Mucosa of descending colon (tissue), 3 donors: ENCODE measurements around the gene ASB3. TPM values are rescaled to one million over a fixed set of nuclear protein-coding genes. Genes with fewer than 3 reads are reported as not detected.
"Not testable (repeated sequence)": the region's sequence is repeated elsewhere in the genome, so short reads cannot be mapped to it uniquely, and the experiment has no call there.

Source experiments
- ATAC-seq: fragments of 200-7000 bp; cut with Tn5 transposase; one replicate; pipeline ENCODE4 v1.9.1; 2020; ENCODE audit warnings: mild to moderate bottlenecking, moderate library complexity
- DNase-seq, 3 donors: peaks; one replicate each; pipeline ENCODE4 v3.0.0-alpha.2; 2020
- H3K36me3 ChIP-seq: fragments of 200-600 bp; one replicate; pipeline ENCODE4 v1.8.0; 2021; ENCODE audit warnings: low read depth, mild to moderate bottlenecking
- H3K4me1 ChIP-seq: fragments of 200-600 bp; one replicate; pipeline ENCODE4 v1.8.0; 2021; ENCODE audit warnings: low read depth, mild to moderate bottlenecking
- H3K4me3 ChIP-seq: fragments of 200-600 bp; one replicate; pipeline ENCODE4 v1.8.0; 2021; ENCODE audit warnings: mild to moderate bottlenecking
- H3K9me3 ChIP-seq: fragments of 200-600 bp; one replicate; pipeline ENCODE4 v1.8.0; 2021; ENCODE audit warnings: mild to moderate bottlenecking
- intact Hi-C, 2 donors: fragments of 100-400 bp; cut with DNase I in 1 of 2; cut with micrococcal nuclease in 1 of 2; formaldehyde crosslinking; loops; one replicate each; pipeline versions ENCODE4 v1.11.0 to v1.11.1; 2022; cut with DNase I, micrococcal nuclease
- total RNA-seq, 3 donors: library from RNA; stranded (reverse); fragmentation: NEBNext Ultra II Directional in 2 of 3; extraction: Animal tissue kit (Norgen Biotek cat#: 25700) in 2 of 3; gene quantifications; one replicate each; pipeline versions ENCODE4 v1.2.1 to v1.2.4, GENCODE V29; 2021 to 2023
- TF ChIP-seq, protein P1 (sequence below): fragments of 200-600 bp; IDR thresholded peaks from one replicate; pipeline ENCODE4 v1.8.0; 2022; ENCODE audit warnings: antibody characterized with exemption, mild to moderate bottlenecking
- donor health status: DM: no; HTN: no; CAD: no; lungs with moderate emphysema.
- donor health status: DM: no; HTN: no; CAD: no.
- donor health status: DM: no; HTN: yes; CAD: no.

The ASB3 gene
- total RNA-seq, 3 donors from 2014 or later, result 11.6 to 16.8 (median 14.9) TPM

GRCh38 chr2:53690876-53691275, 95.9 kb downstream of the ASB3 start:
- Histone ChIP-seq H3K9me3 (no peaks in the 10 kb centered on the region), H3K36me3 (no peaks in the 10 kb centered on the region), H3K4me3 (no peak overlapping the region), H3K4me1 (no peaks in the 10 kb centered on the region)
- TF ChIP-seq, protein P1, sequence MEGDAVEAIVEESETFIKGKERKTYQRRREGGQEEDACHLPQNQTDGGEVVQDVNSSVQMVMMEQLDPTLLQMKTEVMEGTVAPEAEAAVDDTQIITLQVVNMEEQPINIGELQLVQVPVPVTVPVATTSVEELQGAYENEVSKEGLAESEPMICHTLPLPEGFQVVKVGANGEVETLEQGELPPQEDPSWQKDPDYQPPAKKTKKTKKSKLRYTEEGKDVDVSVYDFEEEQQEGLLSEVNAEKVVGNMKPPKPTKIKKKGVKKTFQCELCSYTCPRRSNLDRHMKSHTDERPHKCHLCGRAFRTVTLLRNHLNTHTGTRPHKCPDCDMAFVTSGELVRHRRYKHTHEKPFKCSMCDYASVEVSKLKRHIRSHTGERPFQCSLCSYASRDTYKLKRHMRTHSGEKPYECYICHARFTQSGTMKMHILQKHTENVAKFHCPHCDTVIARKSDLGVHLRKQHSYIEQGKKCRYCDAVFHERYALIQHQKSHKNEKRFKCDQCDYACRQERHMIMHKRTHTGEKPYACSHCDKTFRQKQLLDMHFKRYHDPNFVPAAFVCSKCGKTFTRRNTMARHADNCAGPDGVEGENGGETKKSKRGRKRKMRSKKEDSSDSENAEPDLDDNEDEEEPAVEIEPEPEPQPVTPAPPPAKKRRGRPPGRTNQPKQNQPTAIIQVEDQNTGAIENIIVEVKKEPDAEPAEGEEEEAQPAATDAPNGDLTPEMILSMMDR, result no peak
- intact Hi-C loops, result no loop called here
- DNase-seq (no peak), ATAC-seq (no peak)

GRCh38 chr2:53672881-53673522, 113.8 kb downstream of the ASB3 start:
- DNase-seq (no peak), ATAC-seq (no peak)
- Histone ChIP-seq H3K4me3 (no peak overlapping the region), H3K4me1 (no peaks in the 10 kb centered on the region), H3K9me3 (no peaks in the 10 kb centered on the region), H3K36me3 (no peaks in the 10 kb centered on the region)
- TF ChIP-seq, protein P1, result no peak
- intact Hi-C loops, result no loop called here

GRCh38 chr2:53670331-53670730, 116.4 kb downstream of the ASB3 start:
- no peak for ATAC-seq
- H3K9me3 ChIP-seq, result no peaks in the 10 kb centered on the region

DNA sequence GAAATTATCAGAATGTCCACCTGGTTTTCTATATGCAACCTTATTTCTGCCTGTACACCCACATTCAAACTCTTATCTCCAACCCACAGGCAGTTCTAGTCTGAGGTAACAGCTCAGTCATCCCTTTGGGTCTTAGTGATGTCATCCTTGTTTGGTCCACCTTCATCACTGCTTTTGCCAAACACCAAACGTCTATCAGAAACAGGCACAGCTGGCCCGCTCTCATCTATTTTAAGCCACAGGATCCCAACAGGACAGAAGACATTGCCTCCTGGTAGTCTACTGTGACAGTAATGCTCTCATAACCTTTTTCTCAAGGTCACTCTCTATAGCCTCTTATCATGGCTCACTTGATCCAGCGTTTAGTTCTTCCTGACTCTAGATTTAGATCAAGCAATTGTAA, 118.1 kb downstream of the ASB3 start:
- DNase-seq, result no peak
- no peak for ATAC-seq
- Histone ChIP-seq H3K4me3 (no peak overlapping the region), H3K4me1 (no peaks in the 10 kb centered on the region), H3K36me3 (no peaks in the 10 kb centered on the region), H3K9me3 (no peaks in the 10 kb centered on the region)
- intact Hi-C loops, result no loop called here
- TF ChIP-seq, protein P1, result no peak

More at GRCh38 chr2:53670331-53670730, 116.4 kb downstream of the ASB3 start:
- DNase-seq, result no peak
- no peak overlapping the region for H3K4me3 ChIP-seq
- intact Hi-C loops, result no loop called here
- TF ChIP-seq, protein P1, result no peak
- H3K36me3 ChIP-seq, result no peaks in the 10 kb centered on the region
- no peaks in the 10 kb centered on the region for H3K4me1 ChIP-seq

DNA sequence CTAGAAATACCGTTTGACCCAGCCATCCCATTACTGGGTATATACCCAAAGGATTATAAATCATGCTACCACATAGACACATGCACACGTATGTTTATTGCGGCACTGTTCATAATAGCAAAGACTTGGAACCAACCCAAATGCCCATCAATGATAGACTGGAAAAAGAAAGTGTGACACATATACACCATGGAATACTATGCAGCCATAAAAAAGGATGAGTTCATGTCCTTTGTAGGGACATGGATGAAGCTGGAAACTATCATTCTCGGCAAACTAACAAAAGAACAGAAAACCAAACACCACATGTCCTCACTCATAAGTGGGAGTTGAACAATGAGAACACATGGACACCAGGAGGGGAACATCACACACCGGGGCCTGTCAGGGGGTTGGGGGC, 119.6 kb downstream of the ASB3 start:
- H3K4me1 ChIP-seq, H3K9me3 ChIP-seq, H3K36me3 ChIP-seq, DNase-seq, ATAC-seq, H3K4me3 ChIP-seq, intact Hi-C loops: not testable (repeated sequence)

DNA sequence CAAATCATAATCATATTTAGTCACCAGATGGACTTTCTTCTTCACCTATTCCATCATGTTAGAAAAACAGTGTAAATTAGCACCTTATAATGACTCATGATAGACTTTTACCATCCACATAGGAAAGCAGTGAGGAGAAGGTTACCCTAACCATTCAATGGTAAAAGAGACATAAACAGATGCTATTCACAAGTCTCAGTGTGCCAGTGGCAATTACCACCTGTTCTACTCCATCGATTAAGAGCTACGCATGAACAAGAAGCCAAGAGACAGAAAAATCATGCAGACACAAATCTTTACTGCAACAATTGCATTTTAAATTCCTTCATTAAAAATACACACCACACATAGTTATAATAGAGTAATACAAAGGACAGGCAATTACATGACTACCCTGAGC, 125.9 kb downstream of the ASB3 start:
- H3K36me3 ChIP-seq, result no peaks in the 10 kb centered on the region
- TF ChIP-seq, protein P1, result no peak
- H3K4me3 ChIP-seq, result no peak overlapping the region
- DNase-seq, result no peak
- intact Hi-C loops, result no loop called here
- no peaks in the 10 kb centered on the region for H3K9me3 ChIP-seq
- no peaks in the 10 kb centered on the region for H3K4me1 ChIP-seq
- ATAC-seq, result no peak

GRCh38 chr2:53658474-53658873, 128.3 kb downstream of the ASB3 start:
- ATAC-seq, DNase-seq, intact Hi-C loops, H3K9me3 ChIP-seq, H3K36me3 ChIP-seq, H3K4me3 ChIP-seq, H3K4me1 ChIP-seq: not testable (repeated sequence)
